Ovary (tissue), 9 donors: Measurements from ENCODE around the gene COL7A1. TPM values are rescaled to one million over a fixed set of nuclear protein-coding genes. Genes with fewer than 3 reads are reported as not detected.
A peak's percentile ranks its signal among the peaks of the same experiment; 100 is the strongest.

Experiments used
- DNase-seq, 5 donors: peaks; one replicate each; pipeline ENCODE4 v3.0.0-alpha.2; 2019 to 2020
- H3K27ac ChIP-seq, 2 donors: fragments of 200-600 bp; one replicate each; pipeline versions ENCODE4 v1.5.1 to v1.8.0; 2019 to 2022
- H3K27me3 ChIP-seq: fragments of 200-600 bp; one replicate; pipeline ENCODE4 v1.8.0; 2022
- H3K36me3 ChIP-seq: fragments of 200-600 bp; sonication (generic); one replicate; pipeline ENCODE4 v1.5.1; 2019
- H3K4me1 ChIP-seq: one replicate; pipeline ENCODE4 v1.8.1; 2013; ENCODE audit warnings: mild to moderate bottlenecking, moderate library complexity; ENCODE audit not compliant: insufficient read depth
- H3K4me3 ChIP-seq: fragments of 200-600 bp; sonication (generic); one replicate; pipeline ENCODE4 v1.5.1; 2017
- H3K9me3 ChIP-seq, 2 donors: fragments of 200-600 bp in 1 of 2; sonication (generic) in 1 of 2; one replicate each; pipeline versions ENCODE4 v1.5.1 to v1.8.1; 2013 to 2019; ENCODE audit warnings: mild to moderate bottlenecking in 1 of 2, moderate library complexity in 1 of 2
- EP300 ChIP-seq: sonication (generic); formaldehyde crosslinking; IDR thresholded peaks from one replicate; pipeline ENCODE4 v1.6.1; 2017; ENCODE audit warnings: antibody characterized with exemption
- POLR2A ChIP-seq: fragments of 450-650 bp; IDR thresholded peaks from one replicate; pipeline ENCODE4 v1.6.1; 2017; ENCODE audit warnings: antibody characterized with exemption, mild to moderate bottlenecking, moderate library complexity
- WGBS, 3 donors: extraction: QIAGEN DNeasy Blood & Tissue Kit in 1 of 3; methylation state at CpG; one replicate each; pipeline versions ENCODE4 v1.1.5 to v1.1.7; 2013 to 2017; 5-methylcytosine and 5-hydroxymethylcytosine counted together
- intact Hi-C, 4 donors: fragments of 100-400 bp; cut with DNase I; formaldehyde crosslinking; loops; one replicate each; pipeline versions ENCODE4 v1.11.0 to v1.15.1; 2022 to 2023
- polyA plus RNA-seq, 2 donors: library from polyadenylated mRNA; stranded (reverse); fragments of 200-250 nt in 1 of 2; fragments of 350-450 nt in 1 of 2; fragmentation: Illumina TruSeq in 1 of 2; extraction: RNeasy Lipid Tissue Mini Kit (QIAGEN cat#74804) in 1 of 2; gene quantifications; one replicate each; pipeline ENCODE4 v1.2.3, GENCODE V29; 2013 to 2014
- total RNA-seq, 7 donors: library from RNA; depleted of rRNA in 2 of 7; stranded (reverse); fragments of >200 nt in 2 of 7; fragmentation: NEBNext Ultra II Directional in 3 of 7; extraction: Animal tissue kit (Norgen Biotek cat#: 25700) in 3 of 7; gene quantifications; one replicate each; pipeline versions ENCODE4 v1.1.0 to v1.2.4, GENCODE V29; 2016 to 2023
- TF ChIP-seq, protein P1 (sequence below), 3 donors: fragments of 450-650 bp in 2 of 3; fragments of 200-600 bp in 1 of 3; IDR thresholded peaks; one replicate each; pipeline versions ENCODE4 v1.5.1 to v1.8.0; 2016 to 2022; ENCODE audit warnings: antibody characterized with exemption in 3 of 3, mild to moderate bottlenecking in 1 of 3
- donor health status: DM: no; HTN: no; CAD: no; lungs with moderate emphysema.
- donor health status: DM: no; HTN: no; CAD: no.
- donor health status: Bipolar disorder and iron deficiency.
- donor health status: DM: yes; HTN: yes; CAD: no.
- donor health status: DM: no; HTN: no; CAD: no.
- donor health status: DM: yes; HTN: yes; CAD: no.

COL7A1 gene
- total and polyA plus RNA-seq, 9 donors, result 1.1 to 18.4 (median 8.3) TPM

DNA sequence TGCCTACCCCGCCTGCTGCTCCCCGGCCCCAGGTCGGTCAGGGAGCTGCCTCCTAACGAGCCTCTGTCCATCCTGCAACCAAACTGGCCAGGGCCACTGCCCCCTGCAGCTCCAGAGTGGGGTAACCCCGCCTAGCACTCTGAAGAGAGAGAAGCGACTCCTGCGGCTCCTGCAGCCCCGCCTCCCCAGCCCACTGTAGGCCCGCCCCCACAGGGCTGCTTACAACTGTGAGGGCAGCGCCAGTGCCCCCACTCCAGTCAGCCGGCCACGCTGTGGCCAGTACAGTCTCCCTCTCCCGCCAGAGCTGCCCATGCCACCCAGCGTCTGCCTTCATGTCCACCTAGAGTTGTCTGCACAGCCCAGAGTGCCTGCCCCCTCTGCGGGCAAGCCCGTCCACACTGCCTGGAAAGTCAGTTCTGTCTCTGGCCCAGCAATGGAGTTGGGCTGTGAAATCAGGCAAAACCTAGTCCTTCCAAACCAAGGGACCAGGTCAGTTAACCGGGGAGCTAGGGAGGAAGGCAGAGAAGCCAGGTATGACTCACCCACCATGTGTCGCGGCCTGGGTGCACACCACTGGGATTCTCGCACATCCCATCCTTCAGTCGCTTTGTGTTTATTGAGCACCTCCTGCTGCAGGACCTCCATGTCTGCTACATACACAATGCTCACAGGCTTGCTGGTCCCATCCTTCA, 33.9 kb downstream of the COL7A1 start:
- peak; percentile 69 to 81 (median 77) for DNase-seq
- intact Hi-C loops, result no loop called here
- H3K4me3 ChIP-seq, result peak overlapping the region; percentile 11
- H3K4me1 ChIP-seq, result peaks cover 9% of the 10 kb centered on the region
- TF ChIP-seq EP300, result no peak
- TF ChIP-seq POLR2A, result no peak
- TF ChIP-seq, protein P1, sequence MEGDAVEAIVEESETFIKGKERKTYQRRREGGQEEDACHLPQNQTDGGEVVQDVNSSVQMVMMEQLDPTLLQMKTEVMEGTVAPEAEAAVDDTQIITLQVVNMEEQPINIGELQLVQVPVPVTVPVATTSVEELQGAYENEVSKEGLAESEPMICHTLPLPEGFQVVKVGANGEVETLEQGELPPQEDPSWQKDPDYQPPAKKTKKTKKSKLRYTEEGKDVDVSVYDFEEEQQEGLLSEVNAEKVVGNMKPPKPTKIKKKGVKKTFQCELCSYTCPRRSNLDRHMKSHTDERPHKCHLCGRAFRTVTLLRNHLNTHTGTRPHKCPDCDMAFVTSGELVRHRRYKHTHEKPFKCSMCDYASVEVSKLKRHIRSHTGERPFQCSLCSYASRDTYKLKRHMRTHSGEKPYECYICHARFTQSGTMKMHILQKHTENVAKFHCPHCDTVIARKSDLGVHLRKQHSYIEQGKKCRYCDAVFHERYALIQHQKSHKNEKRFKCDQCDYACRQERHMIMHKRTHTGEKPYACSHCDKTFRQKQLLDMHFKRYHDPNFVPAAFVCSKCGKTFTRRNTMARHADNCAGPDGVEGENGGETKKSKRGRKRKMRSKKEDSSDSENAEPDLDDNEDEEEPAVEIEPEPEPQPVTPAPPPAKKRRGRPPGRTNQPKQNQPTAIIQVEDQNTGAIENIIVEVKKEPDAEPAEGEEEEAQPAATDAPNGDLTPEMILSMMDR (IDR thresholded peaks at IDR 0.05), result peak in 1 of 3 donors; percentile 5
- no peaks in the 10 kb centered on the region for H3K36me3 ChIP-seq
- peak overlapping the region; percentile 18 to 35 for H3K27ac ChIP-seq
- WGBS, 3 donors, result 26 to 34% (median 33%) methylated on average over 17 to 21 of the region's 21 CpGs
- H3K27me3 ChIP-seq, result no peaks in the 10 kb centered on the region
- H3K9me3 ChIP-seq, result no peaks in the 10 kb centered on the region

DNA sequence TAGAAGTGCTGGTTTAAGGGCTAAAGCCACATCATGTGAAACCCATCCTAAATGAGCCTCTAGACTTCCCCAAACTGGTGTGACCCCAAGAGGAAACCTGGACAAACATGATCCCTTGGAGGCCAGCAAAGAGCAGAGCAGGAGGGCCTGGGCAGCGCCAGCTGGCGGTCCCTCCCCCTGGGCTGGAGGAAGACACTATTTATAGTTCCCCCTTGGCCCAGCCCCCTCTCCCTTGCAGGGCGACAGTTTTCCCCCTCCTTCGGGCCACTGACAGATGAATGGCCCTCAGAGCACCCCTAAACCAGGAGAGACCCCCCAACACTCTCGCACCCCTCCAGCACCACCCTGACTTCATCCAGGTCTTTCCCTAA, 34.5 kb downstream of the COL7A1 start:
- H3K9me3 ChIP-seq, result no peaks in the 10 kb centered on the region
- peak overlapping the region; percentile 11 for H3K4me3 ChIP-seq
- peaks cover 10% of the 10 kb centered on the region for H3K4me1 ChIP-seq
- intact Hi-C loops, result no loop called here
- peak in 2 of 5 donors; percentile 48 to 51 for DNase-seq
- H3K27ac ChIP-seq, result peak overlapping the region in 1 of 2 donors; percentile 18
- 3 to 8% (median 5%) methylated on average over 4 to 5 of the region's 5 CpGs for WGBS, 3 donors
- H3K36me3 ChIP-seq, result no peaks in the 10 kb centered on the region
- no peaks in the 10 kb centered on the region for H3K27me3 ChIP-seq
- TF ChIP-seq POLR2A (no peak), EP300 (no peak)
- TF ChIP-seq, protein P1 (IDR thresholded peaks at IDR 0.05), result no peak

DNA sequence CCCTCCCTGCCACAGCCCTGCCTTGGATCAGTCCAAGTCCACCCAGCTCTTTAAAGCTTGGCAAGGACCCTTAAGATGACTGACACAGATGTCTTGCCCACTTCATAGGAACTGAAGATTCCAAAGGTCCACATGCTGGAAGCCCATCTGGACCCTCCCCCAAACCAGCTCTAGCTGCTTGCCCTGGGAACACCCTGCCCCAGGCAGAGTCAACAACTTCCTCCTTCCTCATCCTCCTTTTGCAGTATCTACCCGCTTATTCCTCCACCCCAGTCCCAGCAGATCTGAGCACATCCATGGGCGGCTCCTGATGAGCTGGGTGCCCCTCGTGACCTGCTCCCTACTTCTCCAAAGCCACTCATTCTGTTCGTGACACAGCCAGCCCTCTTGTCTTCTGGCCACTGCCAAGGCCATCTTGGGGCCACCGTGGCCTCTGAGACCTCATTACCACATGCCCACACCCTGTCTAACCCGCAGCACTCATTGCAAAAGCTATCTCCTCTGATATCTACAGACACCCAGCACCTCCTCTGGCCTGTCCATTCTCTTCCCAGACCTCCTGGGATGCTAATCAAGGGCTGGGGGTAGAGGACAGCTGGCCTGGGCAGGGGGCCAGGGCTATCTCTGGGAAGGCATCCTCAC, 36.5 kb downstream of the COL7A1 start:
- no peaks in the 10 kb centered on the region for H3K27me3 ChIP-seq
- H3K27ac ChIP-seq, result peak overlapping the region in 1 of 2 donors; percentile 37
- 75 to 81% (median 81%) methylated on average over 6 of the region's 6 CpGs for WGBS, 3 donors
- TF ChIP-seq POLR2A, result no peak
- TF ChIP-seq, protein P1 (IDR thresholded peaks at IDR 0.05), result no peak
- no peak for TF ChIP-seq EP300
- DNase-seq, result no peak
- no peaks in the 10 kb centered on the region for H3K9me3 ChIP-seq
- H3K4me1 ChIP-seq, result peaks cover 10% of the 10 kb centered on the region
- no peaks in the 10 kb centered on the region for H3K36me3 ChIP-seq
- intact Hi-C loops, result loop anchor here in 2 of 4 donors (5.0 to 10.0 kb wide), 3 partner anchors 49 to 284 kb away; partner anchors contain the start of gene UQCRC1 (in 1 of the 2)
- no peak overlapping the region for H3K4me3 ChIP-seq

DNA sequence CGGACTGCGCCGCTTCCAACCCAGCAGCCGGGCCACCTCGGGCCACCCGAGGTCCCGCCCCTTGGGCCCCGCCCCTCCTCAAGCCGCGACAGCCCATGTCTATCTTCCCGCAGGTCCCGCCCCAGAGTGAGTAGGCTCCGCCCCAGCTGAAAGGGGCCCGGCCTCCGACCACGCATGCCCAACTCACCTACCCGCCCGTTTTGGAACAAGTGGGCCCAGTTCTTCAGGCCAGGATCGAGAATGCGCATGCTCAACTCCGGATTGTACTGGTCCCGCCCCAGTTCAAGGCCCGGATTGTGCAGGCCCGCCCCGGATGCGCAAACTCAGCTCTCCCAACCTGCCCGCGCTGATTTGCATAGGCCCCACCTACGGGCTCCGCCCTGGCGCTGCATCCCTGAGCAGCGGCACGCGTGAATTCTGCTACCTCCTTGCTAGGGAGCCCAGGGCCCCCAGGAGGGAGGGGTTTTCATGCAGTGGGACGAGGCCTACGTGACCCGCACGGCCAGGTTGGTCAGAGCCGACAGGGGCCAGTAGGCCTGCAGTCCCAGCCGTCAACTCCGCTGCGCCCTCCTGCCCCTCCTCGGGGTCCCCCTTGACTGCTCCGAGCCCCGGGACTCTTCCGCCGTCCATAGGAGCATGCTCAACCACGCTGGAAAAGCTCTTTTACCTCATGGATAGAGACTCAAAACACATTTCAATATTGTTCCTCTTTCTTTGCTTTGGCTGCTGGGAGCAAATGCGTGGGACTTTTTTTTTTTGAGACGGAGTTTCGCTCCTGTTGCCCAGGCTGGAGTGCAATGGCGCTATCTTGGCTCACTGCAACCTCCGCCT, 38.1 kb downstream of the COL7A1 start, which contains the start of gene PFKFB4:
PFKFB4 (minus strand) TSS at position 8 of the 831 bp plus-strand sequence. CDS start 26 bp downstream, outside the sequence.
- peak; percentile 98 to 99 (median 99) for DNase-seq
- Histone ChIP-seq H3K9me3 (no peaks in the 10 kb centered on the region), H3K36me3 (no peaks in the 10 kb centered on the region), H3K4me3 (peak within 1 kb of the TSS; percentile 56), H3K27ac (no peak within 1 kb of the TSS), H3K4me1 (peaks cover 10% of the 10 kb centered on the region), H3K27me3 (no peaks in the 10 kb centered on the region)
- intact Hi-C loops, result loop anchor here in 2 of 4 donors (5.0 to 10.0 kb wide), 3 partner anchors 50 to 282 kb away; partner anchors contain the start of gene UQCRC1 (in 1 of the 2)
- no peak for TF ChIP-seq EP300
- TF ChIP-seq POLR2A, result no peak
- TF ChIP-seq, protein P1 (IDR thresholded peaks at IDR 0.05), result peak in 2 of 3 donors; percentile 14 to 24
- 1 to 2% (median 1%) methylated on average over 38 to 53 of the region's 53 CpGs for WGBS, 3 donors
